Trophoblast cell (in vitro differentiated cells and primary cell): ENCODE data around the gene VSIR.

Experiments
- DNase-seq, 2 donors: peaks; one replicate each; pipeline ENCODE4 v3.0.0-alpha.2; 2016
- H2AFZ ChIP-seq: 2 replicates; pipeline ENCODE4 v1.6.1; 2013; ENCODE audit warnings: low read length, moderate library complexity, mild to moderate bottlenecking; ENCODE audit not compliant: insufficient read depth, poor library complexity
- H2AK5ac ChIP-seq: 2 replicates; pipeline ENCODE4 v1.6.1; 2013; ENCODE audit warnings: mild to moderate bottlenecking, low read length
- H2BK120ac ChIP-seq: 2 replicates; pipeline ENCODE4 v1.6.1; 2013; ENCODE audit warnings: low read length, mild to moderate bottlenecking, moderate library complexity; ENCODE audit not compliant: insufficient read depth, poor library complexity
- H2BK12ac ChIP-seq: 2 replicates; pipeline ENCODE4 v1.6.1; 2013; ENCODE audit warnings: mild to moderate bottlenecking, low read length, moderate library complexity
- H2BK5ac ChIP-seq: 2 replicates; pipeline ENCODE4 v1.6.1; 2013; ENCODE audit warnings: low read length, low read depth, moderate library complexity, mild to moderate bottlenecking; ENCODE audit not compliant: poor library complexity
- H3K14ac ChIP-seq: 2 replicates; pipeline ENCODE4 v1.6.1; 2013; ENCODE audit warnings: mild to moderate bottlenecking, low read length
- H3K18ac ChIP-seq: 2 replicates; pipeline ENCODE4 v1.6.1; 2013; ENCODE audit warnings: mild to moderate bottlenecking, low read length
- H3K23ac ChIP-seq: 2 replicates; pipeline ENCODE4 v1.6.1; 2013; ENCODE audit warnings: low read length
- H3K27ac ChIP-seq: 2 replicates; pipeline ENCODE4 v1.5.1; 2013; ENCODE audit warnings: low read depth, mild to moderate bottlenecking, inconsistent platforms, low read length, moderate library complexity
- H3K27me3 ChIP-seq: 2 replicates; pipeline ENCODE4 v1.6.1; 2013; ENCODE audit warnings: inconsistent platforms, mild to moderate bottlenecking, low read length, moderate library complexity; ENCODE audit not compliant: insufficient read depth
- H3K36me3 ChIP-seq, 2 experiments: 1 replicate in 1 of 2; 2 replicates in 1 of 2; pipeline ENCODE4 v1.6.1; 2013; ENCODE audit warnings: low read length in 2 of 2, mild to moderate bottlenecking in 2 of 2, moderate library complexity in 1 of 2; ENCODE audit not compliant: insufficient read depth in 2 of 2, control insufficient read depth in 1 of 2
- H3K4ac ChIP-seq: 2 replicates; pipeline ENCODE4 v1.6.1; 2013; ENCODE audit warnings: low read depth, mild to moderate bottlenecking, low read length, moderate library complexity
- H3K4me1 ChIP-seq, 2 experiments: 1 replicate in 1 of 2; 2 replicates in 1 of 2; pipeline ENCODE4 v1.6.1; 2013; ENCODE audit warnings: low read length in 2 of 2, mild to moderate bottlenecking in 2 of 2, moderate library complexity in 1 of 2; ENCODE audit not compliant: insufficient read depth in 2 of 2, control insufficient read depth in 1 of 2
- H3K4me2 ChIP-seq: 2 replicates; pipeline ENCODE4 v1.6.1; 2013; ENCODE audit warnings: inconsistent platforms, mild to moderate bottlenecking, low read length, moderate library complexity
- H3K4me3 ChIP-seq: 2 replicates; pipeline ENCODE4 v1.5.1; 2013; ENCODE audit warnings: mild to moderate bottlenecking, low read depth, low read length, inconsistent platforms
- H3K79me1 ChIP-seq: one replicate; pipeline ENCODE4 v1.6.1; 2013; ENCODE audit warnings: low read length
- H3K79me2 ChIP-seq: 2 replicates; pipeline ENCODE4 v1.6.1; 2013; ENCODE audit warnings: low read length, mild to moderate bottlenecking; ENCODE audit not compliant: control insufficient read depth, insufficient read depth, poor library complexity
- H3K9ac ChIP-seq: 2 replicates; pipeline ENCODE4 v1.6.1; 2013; ENCODE audit warnings: mild to moderate bottlenecking, low read length
- H3K9me3 ChIP-seq: 2 replicates; pipeline ENCODE4 v1.6.1; 2013; ENCODE audit warnings: low read depth, mild to moderate bottlenecking, control low read depth, inconsistent platforms, low read length; ENCODE audit not compliant: insufficient read depth
- H4K12ac ChIP-seq: 2 replicates; pipeline ENCODE4 v1.6.1; 2013; ENCODE audit warnings: low read depth, mild to moderate bottlenecking, low read length, moderate library complexity
- H4K8ac ChIP-seq: 2 replicates; pipeline ENCODE4 v1.6.1; 2013; ENCODE audit warnings: low read depth, mild to moderate bottlenecking, low read length, moderate library complexity
- H4K91ac ChIP-seq: one replicate; pipeline ENCODE4 v1.6.1; 2013; ENCODE audit warnings: low read depth, mild to moderate bottlenecking, low read length, moderate library complexity
- WGBS: extraction: QIAGEN DNeasy Blood & Tissue Kit; methylation state at CpG from one replicate; pipeline ENCODE4 v1.1.7; 2013; ENCODE audit warnings: missing lambda C conversion rate; ENCODE audit not compliant: insufficient read length, insufficient coverage; ENCODE audit errors: extremely low coverage; 5-methylcytosine and 5-hydroxymethylcytosine counted together

Gene VSIR

DNA sequence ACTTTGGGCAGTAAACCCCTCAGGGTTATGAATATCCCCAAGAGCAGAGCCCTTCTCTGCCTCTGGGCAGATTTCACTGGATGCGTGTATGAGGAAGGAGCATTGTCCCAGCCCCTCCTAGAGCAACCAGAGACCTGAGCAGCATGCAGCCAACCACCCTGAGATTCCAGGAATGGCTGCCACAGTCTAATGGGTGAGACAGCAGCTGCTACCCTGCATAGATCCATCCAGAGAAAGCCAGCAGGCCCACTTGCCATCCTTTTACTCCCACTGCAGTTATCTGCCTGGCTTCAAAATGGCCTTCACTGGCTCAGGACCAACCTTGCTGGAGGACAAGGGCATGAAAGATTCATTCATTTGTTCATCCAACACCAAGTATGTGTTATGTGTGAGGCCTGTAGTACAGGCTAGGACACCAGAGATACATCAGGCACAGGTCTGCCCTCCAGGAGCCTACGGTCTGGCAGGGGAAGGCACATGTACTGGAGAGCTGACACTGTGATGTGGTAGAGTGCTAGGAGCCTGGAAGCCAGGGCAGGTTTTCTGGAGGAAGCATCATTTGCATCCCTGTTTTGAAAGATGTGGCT, 27.6 kb downstream of the VSIR start:
- Histone ChIP-seq H2BK120ac (no peak overlapping the region), H4K91ac (no peak overlapping the region), H3K9ac (no peak overlapping the region), H4K8ac (no peak overlapping the region), H2BK12ac (no peak overlapping the region), H3K4ac (no peak overlapping the region), H3K14ac (no peak overlapping the region), H3K4me2 (no peak overlapping the region), H3K4me1 (peaks cover 6 to 10% of the 10 kb centered on the region in 2 experiments), H3K36me3 (no peaks in the 10 kb centered on the region), H3K23ac (no peak overlapping the region), H3K9me3 (peaks cover 5% of the 10 kb centered on the region), H2BK5ac (no peak overlapping the region), H3K27me3 (no peaks in the 10 kb centered on the region), H4K12ac (no peak overlapping the region), H3K79me2 (no peaks in the 10 kb centered on the region), H3K18ac (no peak overlapping the region), H2AFZ (no peak overlapping the region), H3K27ac (no peak overlapping the region), H3K79me1 (no peaks in the 10 kb centered on the region), H3K4me3 (no peak overlapping the region), H2AK5ac (no peak overlapping the region)
- WGBS = no CpG with 5 or more reads among the region's 2 CpGs
- no peak for DNase-seq

DNA sequence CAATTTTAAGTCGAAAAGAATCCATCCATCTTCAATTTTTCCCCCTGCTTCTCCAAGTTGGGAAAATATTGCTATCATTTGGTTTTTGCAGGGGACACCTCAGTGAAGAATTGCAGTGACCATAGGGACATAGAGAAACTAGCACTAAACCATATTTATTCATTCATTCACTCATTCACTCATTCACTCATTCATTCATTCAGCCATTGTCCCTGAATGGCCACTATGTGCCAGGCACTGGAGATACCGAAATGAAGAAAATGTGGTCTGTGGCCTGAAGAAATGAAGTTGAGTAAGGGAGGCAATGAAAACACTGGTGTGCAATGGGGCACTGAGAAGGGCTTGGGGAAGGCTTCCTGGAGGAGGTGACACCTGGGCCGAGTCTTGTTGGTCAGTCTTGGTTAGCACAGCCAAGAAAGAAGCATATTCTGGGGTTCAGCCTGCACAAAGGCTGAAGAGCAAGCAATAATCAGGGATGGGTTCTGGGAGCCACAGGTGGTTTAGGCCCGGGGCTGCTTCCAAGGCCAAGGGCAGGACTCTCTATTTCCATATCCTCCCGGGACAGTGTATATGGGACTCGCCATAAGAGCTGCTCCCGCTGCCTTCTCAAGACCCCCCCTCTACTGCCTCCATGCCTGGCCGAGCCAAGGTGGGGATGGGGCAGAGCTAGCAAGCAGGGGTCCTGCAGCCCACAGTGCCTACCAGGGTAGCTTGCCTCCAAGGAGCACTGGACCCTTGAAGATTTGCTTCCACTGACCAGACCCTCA, 28.2 kb downstream of the VSIR start:
- Histone ChIP-seq H3K79me2 (no peaks in the 10 kb centered on the region), H3K9me3 (peaks cover 5% of the 10 kb centered on the region), H3K23ac (no peak overlapping the region), H2BK5ac (no peak overlapping the region), H4K12ac (no peak overlapping the region), H3K4me3 (peak overlapping the region; percentile 8), H4K8ac (no peak overlapping the region), H3K27ac (no peak overlapping the region), H3K27me3 (no peaks in the 10 kb centered on the region), H3K9ac (no peak overlapping the region), H2AK5ac (no peak overlapping the region), H3K4me2 (no peak overlapping the region), H2AFZ (no peak overlapping the region), H3K36me3 (no peaks in the 10 kb centered on the region), H2BK12ac (no peak overlapping the region), H2BK120ac (no peak overlapping the region), H3K79me1 (no peaks in the 10 kb centered on the region), H4K91ac (no peak overlapping the region), H3K14ac (no peak overlapping the region), H3K4me1 (peaks cover 6 to 10% of the 10 kb centered on the region in 2 experiments), H3K4ac (no peak overlapping the region), H3K18ac (no peak overlapping the region)
- DNase-seq = no peak
- WGBS = no CpG with 5 or more reads among the region's 8 CpGs

GRCh38 chr10:71743866-71744265, 29.5 kb downstream of the VSIR start:
- no peak overlapping the region for H4K12ac ChIP-seq
- H3K18ac ChIP-seq = no peak overlapping the region
- no peaks in the 10 kb centered on the region for H3K36me3 ChIP-seq
- H2AK5ac ChIP-seq = no peak overlapping the region
- H3K4me2 ChIP-seq = no peak overlapping the region
- no peak overlapping the region for H4K8ac ChIP-seq
- H3K27me3 ChIP-seq = no peaks in the 10 kb centered on the region
- H3K4me3 ChIP-seq = no peak overlapping the region
- H3K4me1 ChIP-seq = peaks cover 6 to 10% of the 10 kb centered on the region in 2 experiments
- H2BK120ac ChIP-seq = no peak overlapping the region
- H3K9ac ChIP-seq = no peak overlapping the region
- no peak for DNase-seq
- H3K27ac ChIP-seq = no peak overlapping the region
- H3K4ac ChIP-seq = no peak overlapping the region
- H2BK12ac ChIP-seq = no peak overlapping the region
- H3K14ac ChIP-seq = no peak overlapping the region
- H3K23ac ChIP-seq = no peak overlapping the region
- peaks cover 5% of the 10 kb centered on the region for H3K9me3 ChIP-seq
- no CpG with 5 or more reads among the region's 1 CpG for WGBS
- no peak overlapping the region for H2AFZ ChIP-seq
- H4K91ac ChIP-seq = no peak overlapping the region
- H2BK5ac ChIP-seq = no peak overlapping the region
- no peaks in the 10 kb centered on the region for H3K79me2 ChIP-seq
- H3K79me1 ChIP-seq = no peaks in the 10 kb centered on the region

DNA sequence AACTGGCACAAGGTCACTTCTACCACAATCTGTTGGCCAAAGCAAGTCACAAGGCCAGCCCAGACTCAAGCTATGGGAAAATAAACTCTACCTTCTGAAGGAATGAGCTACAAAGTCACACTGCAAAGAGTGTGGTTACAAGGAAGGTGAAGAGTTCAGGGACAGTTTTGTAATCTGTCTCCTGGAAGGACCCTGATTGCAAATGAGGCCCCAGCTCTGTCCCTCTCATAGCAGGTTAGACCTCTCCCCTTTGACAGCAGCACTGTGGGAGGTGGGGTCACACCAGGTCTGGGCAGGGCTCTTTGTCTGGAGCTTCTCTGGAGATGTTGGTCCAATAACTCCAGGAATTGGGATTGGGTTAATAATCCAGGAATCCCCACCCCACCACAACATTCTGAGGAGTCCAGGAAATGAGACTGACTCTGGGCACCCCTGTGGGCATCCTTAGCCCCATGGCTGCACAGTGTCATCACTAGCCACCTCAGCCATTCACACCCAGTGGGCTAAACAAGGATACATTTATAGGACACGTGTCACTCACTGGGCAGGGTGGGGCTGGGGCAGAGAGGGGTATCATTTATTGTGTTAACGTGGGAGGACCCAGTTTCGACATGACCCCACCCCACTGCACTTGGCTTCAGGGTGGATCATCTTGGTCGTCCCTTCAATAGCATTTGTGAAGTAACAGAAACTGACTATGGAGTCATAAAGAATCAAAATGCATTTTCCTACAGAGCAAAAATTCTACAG, 30.1 kb downstream of the VSIR start:
- Histone ChIP-seq H4K8ac (no peak overlapping the region), H4K12ac (no peak overlapping the region), H2BK120ac (no peak overlapping the region), H4K91ac (no peak overlapping the region), H2BK12ac (no peak overlapping the region), H3K79me2 (no peaks in the 10 kb centered on the region), H3K27me3 (no peaks in the 10 kb centered on the region), H3K36me3 (no peaks in the 10 kb centered on the region), H3K4me3 (no peak overlapping the region), H3K4ac (no peak overlapping the region), H2BK5ac (no peak overlapping the region), H3K14ac (no peak overlapping the region), H3K18ac (no peak overlapping the region), H3K27ac (no peak overlapping the region), H3K9ac (no peak overlapping the region), H3K23ac (no peak overlapping the region), H2AK5ac (no peak overlapping the region), H3K4me2 (no peak overlapping the region), H3K79me1 (no peaks in the 10 kb centered on the region), H3K4me1 (peaks cover 6 to 10% of the 10 kb centered on the region in 2 experiments), H2AFZ (no peak overlapping the region), H3K9me3 (peaks cover 5% of the 10 kb centered on the region)
- no peak for DNase-seq
- no CpG with 5 or more reads among the region's 4 CpGs for WGBS
